PC-3 (cell line): Measurements from ENCODE around the gene LTB4R2. TPM values are rescaled to one million over a fixed set of nuclear protein-coding genes. Genes with fewer than 3 reads are reported as not detected.

ENCODE experiments used
- ATAC-seq: fragments of 200-7000 bp; cut with Tn5 transposase; 2 replicates; pipeline ENCODE4 v1.9.1; 2020; ENCODE audit warnings: mild to moderate bottlenecking, moderate library complexity
- BruUV-seq: library from RNA; stranded (reverse); fragments of 400-500 nt; replicated peaks from 2 replicates; lab custom pipeline; 2021; lab: Mats Ljungman, UMichigan
- CTCF ChIA-PET: fragments of 300-600 bp; sonication (Branson Sonifier 250); formaldehyde crosslinking; loops from one replicate; lab custom pipeline; 2022; ENCODE audit warnings: antibody characterized with exemption; lab: Charles Lee
- POLR2A ChIA-PET: fragments of 300-600 bp; sonication (Branson Sonifier 250); formaldehyde crosslinking; loops from one replicate; lab custom pipeline; 2022; ENCODE audit warnings: antibody characterized with exemption; ENCODE audit not compliant: unreplicated experiment; lab: Charles Lee
- DNase-seq: peaks from one replicate; pipeline ENCODE4 v3.0.0-alpha.2; 2015
- H2AFZ ChIP-seq: fragments of 300-600 bp; sonication (generic); 2 replicates; pipeline ENCODE4 v1.6.0; 2016; ENCODE audit warnings: antibody characterized with exemption, low read length
- H3F3A ChIP-seq: fragments of 300-600 bp; sonication (generic); one replicate; pipeline ENCODE4 v1.6.0; 2017; ENCODE audit warnings: antibody characterized with exemption, low read length, control low read depth, mild to moderate bottlenecking; ENCODE audit not compliant: unreplicated experiment
- H3K27ac ChIP-seq: fragments of 300-600 bp; sonication (generic); 2 replicates; pipeline ENCODE4 v1.5.1; 2016; ENCODE audit warnings: mild to moderate bottlenecking, low read length
- H3K27me3 ChIP-seq: fragments of 300-600 bp; sonication (generic); 2 replicates; pipeline ENCODE4 v1.6.1; 2016; ENCODE audit warnings: low read length, mixed read lengths
- H3K36me3 ChIP-seq: fragments of 300-600 bp; sonication (generic); 2 replicates; pipeline ENCODE4 v1.6.1; 2016; ENCODE audit warnings: low read depth, mixed run types, low read length, mixed read lengths
- H3K4me1 ChIP-seq: fragments of 300-600 bp; sonication (generic); 2 replicates; pipeline ENCODE4 v1.5.1; 2016; ENCODE audit warnings: low read length; ENCODE audit not compliant: insufficient read depth
- H3K4me2 ChIP-seq: fragments of 300-600 bp; sonication (generic); 2 replicates; pipeline ENCODE4 v1.6.0; 2016; ENCODE audit warnings: low read length
- H3K4me3 ChIP-seq: fragments of 300-600 bp; sonication (generic); 2 replicates; pipeline ENCODE4 v1.5.1; 2016; ENCODE audit warnings: mild to moderate bottlenecking, low read length, mixed read lengths
- H3K79me2 ChIP-seq: fragments of 300-600 bp; sonication (generic); 2 replicates; pipeline ENCODE4 v1.6.1; 2017; ENCODE audit warnings: low read length, mixed read lengths
- H3K9ac ChIP-seq: fragments of 300-600 bp; sonication (generic); 2 replicates; pipeline ENCODE4 v1.6.0; 2016; ENCODE audit warnings: mild to moderate bottlenecking, low read length
- H3K9me2 ChIP-seq: fragments of 300-600 bp; sonication (generic); replicated peaks from 2 replicates; pipeline ENCODE4 v1.6.1; 2016; ENCODE audit warnings: mixed run types, low read length, mixed read lengths
- H3K9me3 ChIP-seq: fragments of 300-600 bp; sonication (generic); 2 replicates; pipeline ENCODE4 v1.6.1; 2016; ENCODE audit warnings: low read length, mixed read lengths
- H4K20me1 ChIP-seq: fragments of 300-600 bp; sonication (generic); 2 replicates; pipeline ENCODE4 v1.6.1; 2016; ENCODE audit warnings: low read length, mixed read lengths
- CTCF ChIP-seq: fragments of 300-600 bp; sonication (generic); conservative IDR thresholded peaks from 2 replicates; pipeline ENCODE4 v1.5.1; 2017; ENCODE audit warnings: antibody characterized with exemption, low read depth, mild to moderate bottlenecking, low read length
- EZH2 ChIP-seq: fragments of 300-600 bp; sonication (generic); IDR thresholded peaks from one replicate; pipeline ENCODE4 v1.6.1; 2017; ENCODE audit warnings: antibody characterized with exemption, mild to moderate bottlenecking, low read length; ENCODE audit not compliant: unreplicated experiment
- EZH2phosphoT487 ChIP-seq: fragments of 300-600 bp; sonication (generic); IDR thresholded peaks from 2 replicates; pipeline ENCODE4 v1.6.1; 2018; ENCODE audit warnings: mild to moderate bottlenecking, antibody characterized with exemption, low read length, borderline replicate concordance
- intact Hi-C: fragments of 100-400 bp; cut with micrococcal nuclease; formaldehyde crosslinking; loops from 2 replicates; pipeline ENCODE4 v1.9.0; 2023
- total RNA-seq: library from RNA; depleted of rRNA; stranded (reverse); fragments of >200 nt; gene quantifications from 2 replicates; pipeline ENCODE4 v1.2.3, GENCODE V29; 2014

LTB4R2 gene
- total RNA-seq, 1 experiment from 2014 or later: 9.3 TPM

DNA sequence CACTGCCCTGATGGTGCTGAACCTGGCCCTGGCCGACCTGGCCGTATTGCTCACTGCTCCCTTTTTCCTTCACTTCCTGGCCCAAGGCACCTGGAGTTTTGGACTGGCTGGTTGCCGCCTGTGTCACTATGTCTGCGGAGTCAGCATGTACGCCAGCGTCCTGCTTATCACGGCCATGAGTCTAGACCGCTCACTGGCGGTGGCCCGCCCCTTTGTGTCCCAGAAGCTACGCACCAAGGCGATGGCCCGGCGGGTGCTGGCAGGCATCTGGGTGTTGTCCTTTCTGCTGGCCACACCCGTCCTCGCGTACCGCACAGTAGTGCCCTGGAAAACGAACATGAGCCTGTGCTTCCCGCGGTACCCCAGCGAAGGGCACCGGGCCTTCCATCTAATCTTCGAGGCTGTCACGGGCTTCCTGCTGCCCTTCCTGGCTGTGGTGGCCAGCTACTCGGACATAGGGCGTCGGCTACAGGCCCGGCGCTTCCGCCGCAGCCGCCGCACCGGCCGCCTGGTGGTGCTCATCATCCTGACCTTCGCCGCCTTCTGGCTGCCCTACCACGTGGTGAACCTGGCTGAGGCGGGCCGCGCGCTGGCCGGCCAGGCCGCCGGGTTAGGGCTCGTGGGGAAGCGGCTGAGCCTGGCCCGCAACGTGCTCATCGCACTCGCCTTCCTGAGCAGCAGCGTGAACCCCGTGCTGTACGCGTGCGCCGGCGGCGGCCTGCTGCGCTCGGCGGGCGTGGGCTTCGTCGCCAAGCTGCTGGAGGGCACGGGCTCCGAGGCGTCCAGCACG, 6.1 kb downstream of the LTB4R2 start:
- Histone ChIP-seq H3K9me2 (no peaks in the 10 kb centered on the region), H3K36me3 (no peaks in the 10 kb centered on the region), H3K4me2 (no peak overlapping the region), H2AFZ (no peak overlapping the region), H3K9ac (no peak overlapping the region), H3K27me3 (no peaks in the 10 kb centered on the region), H3K9me3 (no peaks in the 10 kb centered on the region), H3K27ac (no peak overlapping the region), H3K4me3 (no peak overlapping the region), H3K4me1 (peaks cover 12% of the 10 kb centered on the region), H4K20me1 (no peaks in the 10 kb centered on the region), H3F3A (no peaks in the 10 kb centered on the region), H3K79me2 (no peaks in the 10 kb centered on the region)
- DNase-seq (no peak), ATAC-seq (peak; percentile 53)
- no TSS peak for BruUV-seq
- intact Hi-C loops: no loop called here
- ChIA-PET CTCF (no interaction called here), POLR2A (no interaction called here)
- TF ChIP-seq CTCF (no peak), EZH2 (no peak), EZH2phosphoT487 (no peak)

GRCh38 chr14:24316597-24316950, 6.6 kb downstream of the LTB4R2 start:
- no peaks in the 10 kb centered on the region for H3K36me3 ChIP-seq
- no peak overlapping the region for H2AFZ ChIP-seq
- ChIA-PET CTCF (no interaction called here), POLR2A (no interaction called here)
- BruUV-seq: no TSS peak
- no peaks in the 10 kb centered on the region for H3F3A ChIP-seq
- no peak overlapping the region for H3K27ac ChIP-seq
- ATAC-seq (no peak), DNase-seq (no peak)
- no peak for TF ChIP-seq EZH2
- no peak for TF ChIP-seq EZH2phosphoT487
- no peak for TF ChIP-seq CTCF
- no peaks in the 10 kb centered on the region for H4K20me1 ChIP-seq
- H3K4me1 ChIP-seq: peaks cover 12% of the 10 kb centered on the region
- H3K9me3 ChIP-seq: no peaks in the 10 kb centered on the region
- H3K79me2 ChIP-seq: no peaks in the 10 kb centered on the region
- intact Hi-C loops: no loop called here
- H3K9ac ChIP-seq: no peak overlapping the region
- no peaks in the 10 kb centered on the region for H3K9me2 ChIP-seq
- no peak overlapping the region for H3K4me3 ChIP-seq
- no peak overlapping the region for H3K4me2 ChIP-seq
- no peaks in the 10 kb centered on the region for H3K27me3 ChIP-seq

DNA sequence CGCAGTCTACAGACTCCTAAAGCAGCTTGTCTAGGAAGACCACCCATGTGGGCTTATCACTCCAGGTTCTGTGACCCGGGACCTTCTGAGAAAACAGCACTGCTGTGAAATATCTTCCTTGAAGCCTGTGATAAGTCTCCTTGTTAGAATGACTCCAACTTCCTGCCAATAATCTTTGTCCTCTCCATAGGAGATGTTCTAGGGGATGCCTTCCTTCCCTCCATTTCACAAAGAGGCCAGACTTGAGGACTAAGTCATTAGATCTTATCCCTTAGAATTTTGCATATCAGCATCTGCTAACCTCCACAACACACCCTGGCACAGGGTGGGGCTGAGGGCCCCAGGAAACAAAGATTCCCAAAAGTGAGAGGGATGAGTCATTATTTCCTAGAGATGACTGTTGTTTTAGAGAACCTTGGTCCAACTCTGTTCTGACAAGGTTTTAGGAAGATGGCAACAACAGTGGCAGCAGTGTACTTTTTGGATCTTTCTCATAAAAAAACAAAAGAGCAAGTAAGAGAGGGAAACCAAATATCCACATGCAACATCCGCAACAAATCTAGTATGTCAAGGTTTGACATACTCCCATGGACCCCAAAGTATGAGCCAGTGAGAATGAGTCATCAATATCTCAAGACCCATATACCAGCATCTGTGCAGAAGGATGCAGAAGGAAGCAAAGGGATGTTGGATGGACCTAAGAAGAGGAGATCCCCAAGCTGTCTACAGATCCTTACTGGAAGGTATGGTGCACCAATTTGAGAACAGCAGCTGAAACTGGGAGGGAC, 7.4 kb downstream of the LTB4R2 start:
- TF ChIP-seq EZH2phosphoT487 (no peak), EZH2 (no peak), CTCF (no peak)
- peaks cover 12% of the 10 kb centered on the region for H3K4me1 ChIP-seq
- peak; percentile 58 for ATAC-seq
- H4K20me1 ChIP-seq: no peaks in the 10 kb centered on the region
- H3K4me3 ChIP-seq: no peak overlapping the region
- H3K27me3 ChIP-seq: no peaks in the 10 kb centered on the region
- H3K4me2 ChIP-seq: peak overlapping the region; percentile 24; the same call in 1 of the 2 replicates
- peak; percentile 70 for DNase-seq
- ChIA-PET CTCF (no interaction called here), POLR2A (no interaction called here)
- no peaks in the 10 kb centered on the region for H3K9me3 ChIP-seq
- H3K9me2 ChIP-seq: no peaks in the 10 kb centered on the region
- no peak overlapping the region for H3K9ac ChIP-seq
- no TSS peak for BruUV-seq
- intact Hi-C loops: no loop called here
- no peaks in the 10 kb centered on the region for H3F3A ChIP-seq
- H3K79me2 ChIP-seq: no peaks in the 10 kb centered on the region
- no peaks in the 10 kb centered on the region for H3K36me3 ChIP-seq
- H3K27ac ChIP-seq: no peak overlapping the region
- no peak overlapping the region for H2AFZ ChIP-seq
